ENCODE data around the gene EMX2.
"Not testable (repeated sequence)": the region's sequence is repeated elsewhere in the genome, so short reads cannot be mapped to it uniquely, and the experiment has no call there.

Gene EMX2

GRCh38 chr10:117542706-117543224, at the start of gene EMX2:
EMX2 (plus strand) TSS chr10:117542746; CDS start chr10:117543268, 522 bp downstream.
- no peak for DNase-seq (ENCODE audit: low read depth)

GRCh38 chr10:117496031-117496430, 46.5 kb upstream of the EMX2 start:
- no peak for DNase-seq (ENCODE audit: low read depth)

GRCh38 chr10:117496616-117497028, 45.9 kb upstream of the EMX2 start:
- DNase-seq (ENCODE audit: low read depth) = peak; percentile 48

GRCh38 chr10:117497736-117498135, 44.8 kb upstream of the EMX2 start:
- DNase-seq (ENCODE audit: low read depth) = no peak

GRCh38 chr10:117499248-117500105, 43.1 kb upstream of the EMX2 start:
- DNase-seq (ENCODE audit: low read depth) = no peak

- DNase-seq (ENCODE audit: low read depth) = no peak
Observed at GRCh38 chr10:117500456-117500855, 42.1 kb upstream of the EMX2 start.

GRCh38 chr10:117501460-117502035, 41.0 kb upstream of the EMX2 start:
- DNase-seq (ENCODE audit: low read depth) = no peak

GRCh38 chr10:117502421-117503243, 39.9 kb upstream of the EMX2 start:
- DNase-seq (ENCODE audit: low read depth) = no peak

GRCh38 chr10:117503244-117504205, 39.0 kb upstream of the EMX2 start:
- no peak for DNase-seq (ENCODE audit: low read depth)

GRCh38 chr10:117504562-117504961, 38.0 kb upstream of the EMX2 start:
- no peak for DNase-seq (ENCODE audit: low read depth)

- not testable (repeated sequence) for DNase-seq (ENCODE audit: low read depth)
Observed at GRCh38 chr10:117507081-117507480, 35.5 kb upstream of the EMX2 start.

GRCh38 chr10:117509573-117509972, 33.0 kb upstream of the EMX2 start:
- no peak for DNase-seq (ENCODE audit: low read depth)

GRCh38 chr10:117511601-117512390, 30.8 kb upstream of the EMX2 start:
- no peak for DNase-seq (ENCODE audit: low read depth)

- no peak for DNase-seq (ENCODE audit: low read depth)
Observed at GRCh38 chr10:117514971-117515370, 27.6 kb upstream of the EMX2 start.

- no peak for DNase-seq (ENCODE audit: low read depth)
Observed at GRCh38 chr10:117516681-117517080, 25.9 kb upstream of the EMX2 start.

- no peak for DNase-seq (ENCODE audit: low read depth)
Observed at GRCh38 chr10:117518246-117518645, 24.3 kb upstream of the EMX2 start.

GRCh38 chr10:117519286-117519685, 23.3 kb upstream of the EMX2 start:
- DNase-seq (ENCODE audit: low read depth) = no peak

- no peak for DNase-seq (ENCODE audit: low read depth)
Observed at GRCh38 chr10:117519879-117520278, 22.7 kb upstream of the EMX2 start.

- no peak for DNase-seq (ENCODE audit: low read depth)
Observed at GRCh38 chr10:117530791-117531190, 11.8 kb upstream of the EMX2 start.

- DNase-seq (ENCODE audit: low read depth) = no peak
Observed at GRCh38 chr10:117531371-117532002, 11.1 kb upstream of the EMX2 start.
